ENCODE measurements around the gene WDR41.
"Not testable (repeated sequence)": the region's sequence is repeated elsewhere in the genome, so short reads cannot be mapped to it uniquely, and the experiment has no call there.

The WDR41 gene

GRCh38 chr5:77491783-77492652 lies at the start of gene WDR41:
Gene WDR41 (minus strand): TSS chr5:77492316. CDS start chr5:77492220, 96 bp downstream.
- H3K27ac ChIP-seq (ENCODE audit: low read depth, low read length), result peak within 1 kb of the TSS; percentile 92
- H3K27me3 ChIP-seq (ENCODE audit: control insufficient read depth in 1 of 2, insufficient read depth in 2 of 2, low read length in 2 of 2), result peaks cover 0 to 5% of the 10 kb centered on the region in 2 donors
- no peaks in the 10 kb centered on the region for H3K9me3 ChIP-seq (ENCODE audit: control insufficient read depth in 1 of 2, low read length in 2 of 2)
- H3K4me1 ChIP-seq (ENCODE audit: control insufficient read depth in 1 of 2, insufficient read depth in 2 of 2, low read length in 2 of 2), result peaks cover 3 to 9% of the 10 kb centered on the region in 2 donors
- peak within 1 kb of the TSS; percentile 84 to 91 for H3K4me3 ChIP-seq (ENCODE audit: low read depth in 1 of 2, low read length in 2 of 2)
- peaks cover 0 to 6% of the 10 kb centered on the region in 2 donors for H3K36me3 ChIP-seq (ENCODE audit: control insufficient read depth in 1 of 2, insufficient read depth in 2 of 2, low read length in 2 of 2)
- peak within 1 kb of the TSS; percentile 91 to 92 for H3K9ac ChIP-seq (ENCODE audit: low read depth in 1 of 2, low read length in 2 of 2)

GRCh38 chr5:77531297-77531696 lies 39.2 kb upstream of the WDR41 start:
- H3K4me3 ChIP-seq (ENCODE audit: low read depth in 1 of 2, low read length in 2 of 2), result no peak overlapping the region
- no peak overlapping the region for H3K9ac ChIP-seq (ENCODE audit: low read depth in 1 of 2, low read length in 2 of 2)
- peaks cover 0 to 3% of the 10 kb centered on the region in 2 donors for H3K27me3 ChIP-seq (ENCODE audit: control insufficient read depth in 1 of 2, insufficient read depth in 2 of 2, low read length in 2 of 2)
- H3K36me3 ChIP-seq (ENCODE audit: control insufficient read depth in 1 of 2, insufficient read depth in 2 of 2, low read length in 2 of 2), result no peaks in the 10 kb centered on the region
- no peak overlapping the region for H3K27ac ChIP-seq (ENCODE audit: low read depth, low read length)
- H3K9me3 ChIP-seq (ENCODE audit: control insufficient read depth in 1 of 2, low read length in 2 of 2), result no peaks in the 10 kb centered on the region
- no peaks in the 10 kb centered on the region for H3K4me1 ChIP-seq (ENCODE audit: control insufficient read depth in 1 of 2, insufficient read depth in 2 of 2, low read length in 2 of 2)

- Histone ChIP-seq H3K9ac (ENCODE audit: low read depth in 1 of 2, low read length in 2 of 2) (no peak overlapping the region), H3K27ac (ENCODE audit: low read depth, low read length) (no peak overlapping the region), H3K9me3 (ENCODE audit: control insufficient read depth in 1 of 2, low read length in 2 of 2) (no peaks in the 10 kb centered on the region)
Measured at GRCh38 chr5:77518304-77518703, 26.2 kb upstream of the WDR41 start.

GRCh38 chr5:77514457-77514856 lies 22.3 kb upstream of the WDR41 start:
- Histone ChIP-seq H3K9ac (ENCODE audit: low read depth in 1 of 2, low read length in 2 of 2) (no peak overlapping the region), H3K4me3 (ENCODE audit: low read depth in 1 of 2, low read length in 2 of 2) (no peak overlapping the region), H3K27ac (ENCODE audit: low read depth, low read length) (no peak overlapping the region), H3K9me3 (ENCODE audit: control insufficient read depth in 1 of 2, low read length in 2 of 2) (no peaks in the 10 kb centered on the region), H3K36me3 (ENCODE audit: control insufficient read depth in 1 of 2, insufficient read depth in 2 of 2, low read length in 2 of 2) (no peaks in the 10 kb centered on the region), H3K27me3 (ENCODE audit: control insufficient read depth in 1 of 2, insufficient read depth in 2 of 2, low read length in 2 of 2) (no peaks in the 10 kb centered on the region), H3K4me1 (ENCODE audit: control insufficient read depth in 1 of 2, insufficient read depth in 2 of 2, low read length in 2 of 2) (no peaks in the 10 kb centered on the region)

More at GRCh38 chr5:77518304-77518703, 26.2 kb upstream of the WDR41 start:
- no peaks in the 10 kb centered on the region for H3K36me3 ChIP-seq (ENCODE audit: control insufficient read depth in 1 of 2, insufficient read depth in 2 of 2, low read length in 2 of 2)
- no peak overlapping the region for H3K4me3 ChIP-seq (ENCODE audit: low read depth in 1 of 2, low read length in 2 of 2)
- no peaks in the 10 kb centered on the region for H3K27me3 ChIP-seq (ENCODE audit: control insufficient read depth in 1 of 2, insufficient read depth in 2 of 2, low read length in 2 of 2)
- no peaks in the 10 kb centered on the region for H3K4me1 ChIP-seq (ENCODE audit: control insufficient read depth in 1 of 2, insufficient read depth in 2 of 2, low read length in 2 of 2)

- H3K27me3 ChIP-seq (ENCODE audit: control insufficient read depth in 1 of 2, insufficient read depth in 2 of 2, low read length in 2 of 2), result no peaks in the 10 kb centered on the region
- no peaks in the 10 kb centered on the region for H3K36me3 ChIP-seq (ENCODE audit: control insufficient read depth in 1 of 2, insufficient read depth in 2 of 2, low read length in 2 of 2)
- H3K27ac ChIP-seq (ENCODE audit: low read depth, low read length), result no peak overlapping the region
- H3K9ac ChIP-seq (ENCODE audit: low read depth in 1 of 2, low read length in 2 of 2), result no peak overlapping the region
- no peaks in the 10 kb centered on the region for H3K4me1 ChIP-seq (ENCODE audit: control insufficient read depth in 1 of 2, insufficient read depth in 2 of 2, low read length in 2 of 2)
- H3K9me3 ChIP-seq (ENCODE audit: control insufficient read depth in 1 of 2, low read length in 2 of 2), result no peaks in the 10 kb centered on the region
- no peak overlapping the region for H3K4me3 ChIP-seq (ENCODE audit: low read depth in 1 of 2, low read length in 2 of 2)
Measured at GRCh38 chr5:77513321-77513720, 21.2 kb upstream of the WDR41 start.

GRCh38 chr5:77501132-77501531 lies 9.0 kb upstream of the WDR41 start:
- not testable (repeated sequence) for H3K27me3 ChIP-seq (ENCODE audit: control insufficient read depth in 1 of 2, insufficient read depth in 2 of 2, low read length in 2 of 2); H3K27ac ChIP-seq (ENCODE audit: low read depth, low read length); H3K9ac ChIP-seq (ENCODE audit: low read depth in 1 of 2, low read length in 2 of 2); H3K4me3 ChIP-seq (ENCODE audit: low read depth in 1 of 2, low read length in 2 of 2); H3K36me3 ChIP-seq (ENCODE audit: control insufficient read depth in 1 of 2, insufficient read depth in 2 of 2, low read length in 2 of 2); H3K4me1 ChIP-seq (ENCODE audit: control insufficient read depth in 1 of 2, insufficient read depth in 2 of 2, low read length in 2 of 2); H3K9me3 ChIP-seq (ENCODE audit: control insufficient read depth in 1 of 2, low read length in 2 of 2)

GRCh38 chr5:77499973-77500372 lies 7.9 kb upstream of the WDR41 start:
- H3K9ac ChIP-seq (ENCODE audit: low read depth in 1 of 2, low read length in 2 of 2), result no peak overlapping the region
- H3K9me3 ChIP-seq (ENCODE audit: control insufficient read depth in 1 of 2, low read length in 2 of 2), result no peaks in the 10 kb centered on the region
- H3K36me3 ChIP-seq (ENCODE audit: control insufficient read depth in 1 of 2, insufficient read depth in 2 of 2, low read length in 2 of 2), result no peaks in the 10 kb centered on the region
- no peaks in the 10 kb centered on the region for H3K27me3 ChIP-seq (ENCODE audit: control insufficient read depth in 1 of 2, insufficient read depth in 2 of 2, low read length in 2 of 2)
- H3K4me1 ChIP-seq (ENCODE audit: control insufficient read depth in 1 of 2, insufficient read depth in 2 of 2, low read length in 2 of 2), result no peaks in the 10 kb centered on the region
- H3K4me3 ChIP-seq (ENCODE audit: low read depth in 1 of 2, low read length in 2 of 2), result no peak overlapping the region
- H3K27ac ChIP-seq (ENCODE audit: low read depth, low read length), result no peak overlapping the region

GRCh38 chr5:77499441-77499840 lies 7.3 kb upstream of the WDR41 start:
- Histone ChIP-seq H3K27me3 (ENCODE audit: control insufficient read depth in 1 of 2, insufficient read depth in 2 of 2, low read length in 2 of 2) (no peaks in the 10 kb centered on the region), H3K4me1 (ENCODE audit: control insufficient read depth in 1 of 2, insufficient read depth in 2 of 2, low read length in 2 of 2) (no peaks in the 10 kb centered on the region), H3K36me3 (ENCODE audit: control insufficient read depth in 1 of 2, insufficient read depth in 2 of 2, low read length in 2 of 2) (no peaks in the 10 kb centered on the region), H3K27ac (ENCODE audit: low read depth, low read length) (no peak overlapping the region), H3K9ac (ENCODE audit: low read depth in 1 of 2, low read length in 2 of 2) (no peak overlapping the region), H3K4me3 (ENCODE audit: low read depth in 1 of 2, low read length in 2 of 2) (no peak overlapping the region), H3K9me3 (ENCODE audit: control insufficient read depth in 1 of 2, low read length in 2 of 2) (no peaks in the 10 kb centered on the region)

GRCh38 chr5:77498952-77499351 lies 6.8 kb upstream of the WDR41 start:
- no peaks in the 10 kb centered on the region for H3K4me1 ChIP-seq (ENCODE audit: control insufficient read depth in 1 of 2, insufficient read depth in 2 of 2, low read length in 2 of 2)
- H3K27ac ChIP-seq (ENCODE audit: low read depth, low read length), result no peak overlapping the region
- no peaks in the 10 kb centered on the region for H3K36me3 ChIP-seq (ENCODE audit: control insufficient read depth in 1 of 2, insufficient read depth in 2 of 2, low read length in 2 of 2)
- H3K9ac ChIP-seq (ENCODE audit: low read depth in 1 of 2, low read length in 2 of 2), result no peak overlapping the region
- H3K4me3 ChIP-seq (ENCODE audit: low read depth in 1 of 2, low read length in 2 of 2), result no peak overlapping the region
- no peaks in the 10 kb centered on the region for H3K27me3 ChIP-seq (ENCODE audit: control insufficient read depth in 1 of 2, insufficient read depth in 2 of 2, low read length in 2 of 2)
- H3K9me3 ChIP-seq (ENCODE audit: control insufficient read depth in 1 of 2, low read length in 2 of 2), result no peaks in the 10 kb centered on the region

- Histone ChIP-seq H3K4me3 (ENCODE audit: low read depth in 1 of 2, low read length in 2 of 2) (no peak overlapping the region), H3K9me3 (ENCODE audit: control insufficient read depth in 1 of 2, low read length in 2 of 2) (no peaks in the 10 kb centered on the region), H3K9ac (ENCODE audit: low read depth in 1 of 2, low read length in 2 of 2) (no peak overlapping the region), H3K27me3 (ENCODE audit: control insufficient read depth in 1 of 2, insufficient read depth in 2 of 2, low read length in 2 of 2) (peaks cover 0 to 5% of the 10 kb centered on the region in 2 donors), H3K36me3 (ENCODE audit: control insufficient read depth in 1 of 2, insufficient read depth in 2 of 2, low read length in 2 of 2) (no peaks in the 10 kb centered on the region), H3K27ac (ENCODE audit: low read depth, low read length) (no peak overlapping the region), H3K4me1 (ENCODE audit: control insufficient read depth in 1 of 2, insufficient read depth in 2 of 2, low read length in 2 of 2) (peaks cover 3 to 9% of the 10 kb centered on the region in 2 donors)
Measured at GRCh38 chr5:77494935-77495334, 2.8 kb upstream of the WDR41 start.

Data from duodenal mucosa (tissue), 2 donors.